Measurements from ENCODE around the gene MSH5.

MSH5 gene

GRCh38 chr6:31713991-31714684 lies 25.7 kb upstream of the MSH5 start:
- no peak for DNase-seq (ENCODE audit: low spot score)
- TF ChIP-seq, protein P1, sequence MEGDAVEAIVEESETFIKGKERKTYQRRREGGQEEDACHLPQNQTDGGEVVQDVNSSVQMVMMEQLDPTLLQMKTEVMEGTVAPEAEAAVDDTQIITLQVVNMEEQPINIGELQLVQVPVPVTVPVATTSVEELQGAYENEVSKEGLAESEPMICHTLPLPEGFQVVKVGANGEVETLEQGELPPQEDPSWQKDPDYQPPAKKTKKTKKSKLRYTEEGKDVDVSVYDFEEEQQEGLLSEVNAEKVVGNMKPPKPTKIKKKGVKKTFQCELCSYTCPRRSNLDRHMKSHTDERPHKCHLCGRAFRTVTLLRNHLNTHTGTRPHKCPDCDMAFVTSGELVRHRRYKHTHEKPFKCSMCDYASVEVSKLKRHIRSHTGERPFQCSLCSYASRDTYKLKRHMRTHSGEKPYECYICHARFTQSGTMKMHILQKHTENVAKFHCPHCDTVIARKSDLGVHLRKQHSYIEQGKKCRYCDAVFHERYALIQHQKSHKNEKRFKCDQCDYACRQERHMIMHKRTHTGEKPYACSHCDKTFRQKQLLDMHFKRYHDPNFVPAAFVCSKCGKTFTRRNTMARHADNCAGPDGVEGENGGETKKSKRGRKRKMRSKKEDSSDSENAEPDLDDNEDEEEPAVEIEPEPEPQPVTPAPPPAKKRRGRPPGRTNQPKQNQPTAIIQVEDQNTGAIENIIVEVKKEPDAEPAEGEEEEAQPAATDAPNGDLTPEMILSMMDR (IDR thresholded peaks at IDR 0.05; ENCODE audit: extremely low read depth, missing control alignments), result no peak

DNA sequence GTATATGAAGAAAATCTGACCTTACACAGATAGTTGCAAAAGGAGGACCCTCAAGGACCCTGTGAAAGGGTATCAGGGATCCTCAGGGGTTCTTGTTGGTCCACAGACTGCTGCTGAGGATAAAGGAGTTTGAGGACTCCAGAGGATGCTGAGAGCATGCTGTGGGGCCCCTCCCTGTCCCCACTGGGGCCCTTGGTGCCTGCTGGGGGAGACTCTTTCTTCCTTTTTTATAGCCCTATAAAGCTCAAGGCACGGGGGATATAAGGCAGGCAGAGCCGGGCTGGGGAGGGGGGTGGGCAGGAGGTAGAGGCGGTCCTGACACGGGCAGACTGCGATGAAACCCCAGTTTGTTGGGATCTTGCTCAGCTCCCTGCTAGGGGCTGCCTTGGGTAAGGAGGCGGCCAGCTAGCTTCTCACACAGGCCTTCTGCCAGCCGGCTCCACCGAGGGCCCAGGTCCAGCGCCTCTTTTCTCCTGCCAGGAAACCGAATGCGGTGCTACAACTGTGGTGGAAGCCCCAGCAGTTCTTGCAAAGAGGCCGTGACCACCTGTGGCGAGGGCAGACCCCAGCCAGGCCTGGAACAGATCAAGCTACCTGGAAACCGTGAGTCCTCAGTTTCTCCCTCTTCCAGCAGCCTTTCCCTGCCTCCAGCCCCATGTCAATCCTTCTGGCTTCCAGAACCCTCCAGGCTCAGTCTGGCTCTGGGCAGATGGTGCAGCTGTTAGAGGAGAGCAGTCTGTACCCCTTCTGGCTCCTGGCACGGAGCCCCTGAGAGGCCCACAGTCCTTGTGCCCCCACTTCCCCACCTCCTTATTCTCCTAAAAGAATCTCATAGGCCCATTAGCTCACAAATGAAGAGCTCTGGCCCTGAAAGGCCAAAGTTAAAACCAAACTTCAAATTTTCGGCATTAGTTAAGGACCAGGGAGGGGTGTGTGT lies 24.5 kb upstream of the MSH5 start, which contains the start of gene LY6G6D:
Gene LY6G6D (plus strand): TSS at position 327 of the 937 bp plus-strand sequence. CDS start 8 bp downstream, at position 335.
- DNase-seq (ENCODE audit: low spot score), result no peak

GRCh38 chr6:31717499-31718222 lies 22.1 kb upstream of the MSH5 start:
- no peak for DNase-seq (ENCODE audit: low spot score)
- TF ChIP-seq, protein P1 (IDR thresholded peaks at IDR 0.05; ENCODE audit: extremely low read depth, missing control alignments), result no peak

More for the DNA sequence above, 24.5 kb upstream of the MSH5 start, which contains the start of gene LY6G6D:
- TF ChIP-seq, protein P1 (IDR thresholded peaks at IDR 0.05; ENCODE audit: extremely low read depth, missing control alignments), result no peak

DNA sequence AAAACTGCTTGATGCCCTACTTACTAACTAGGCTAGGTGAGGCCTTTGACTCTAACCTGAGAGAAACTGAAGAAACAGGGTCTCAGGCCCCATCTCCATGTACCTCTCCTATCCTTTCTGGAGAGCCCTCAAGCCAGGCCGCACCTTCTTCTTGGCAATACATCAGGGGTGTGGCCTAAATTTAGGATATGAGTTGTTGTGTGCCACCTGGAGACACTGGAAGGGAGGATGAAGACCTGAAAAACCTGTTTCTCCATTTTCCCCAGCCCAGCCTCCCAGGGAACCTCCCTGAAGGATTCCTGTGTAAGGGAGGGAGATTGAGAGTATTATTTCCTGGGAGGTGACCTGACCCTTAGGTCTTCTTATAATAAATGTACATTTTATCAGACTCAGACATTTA lies 21.5 kb upstream of the MSH5 start:
- no peak for DNase-seq (ENCODE audit: low spot score)
- TF ChIP-seq, protein P1 (IDR thresholded peaks at IDR 0.05; ENCODE audit: extremely low read depth, missing control alignments), result no peak

DNA sequence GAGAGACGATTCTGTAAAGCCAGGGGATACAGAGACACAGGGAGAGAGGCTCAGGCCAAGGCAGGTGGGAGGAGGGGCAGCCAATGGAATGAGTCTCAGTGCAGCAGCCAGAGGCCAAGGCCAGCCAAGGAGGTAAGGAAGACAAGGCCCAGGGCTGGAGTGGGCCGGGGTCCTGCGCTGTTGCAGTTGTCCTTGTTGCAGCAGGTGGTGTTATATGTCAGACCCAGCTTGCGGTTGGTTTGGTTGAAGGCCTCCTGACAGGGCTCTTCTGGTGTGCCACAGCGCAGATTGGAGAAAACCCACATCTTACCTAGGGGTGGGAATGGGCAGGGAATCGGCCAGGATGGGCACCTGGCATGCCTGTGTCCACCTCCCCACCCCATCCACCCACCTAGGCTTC lies 20.8 kb upstream of the MSH5 start:
- no peak for DNase-seq (ENCODE audit: low spot score)
- TF ChIP-seq, protein P1 (IDR thresholded peaks at IDR 0.05; ENCODE audit: extremely low read depth, missing control alignments), result no peak

DNA sequence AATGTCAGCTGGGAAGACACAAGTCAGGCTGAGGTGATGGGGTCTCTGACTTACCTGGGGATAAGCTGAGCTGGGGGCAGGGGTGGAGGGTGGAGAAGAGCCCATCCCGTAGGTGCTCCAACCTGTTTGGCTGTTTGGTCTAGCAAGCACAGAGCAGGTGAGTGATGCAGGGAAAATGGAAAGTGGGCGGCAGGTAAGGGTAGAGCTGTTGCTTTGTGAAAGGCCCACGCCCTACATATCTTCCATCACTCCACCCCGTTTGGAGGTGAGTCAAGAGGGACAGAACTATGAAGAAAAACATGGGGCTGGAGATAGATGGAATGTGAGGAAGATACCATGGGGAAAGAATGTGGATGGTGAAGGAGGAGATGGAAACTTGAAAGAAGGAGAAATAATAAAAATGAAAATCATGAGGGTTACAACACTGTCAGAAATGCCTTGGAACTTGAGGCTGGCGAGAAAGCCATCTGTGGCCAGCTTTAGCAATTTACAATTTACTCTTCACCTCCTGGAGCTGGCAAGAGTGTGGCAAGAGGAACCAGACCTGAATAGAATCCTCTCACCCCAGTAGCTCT lies 19.5 kb upstream of the MSH5 start:
- TF ChIP-seq, protein P1 (IDR thresholded peaks at IDR 0.05; ENCODE audit: extremely low read depth, missing control alignments), result no peak
- no peak for DNase-seq (ENCODE audit: low spot score)

All from GM20000 (cell line).